MM.1S (cell line): ENCODE results near the gene COMT.

Experiments used
- EZH2 ChIP-seq: fragments of 300-600 bp; sonication (generic); optimal IDR thresholded peaks from 2 replicates; pipeline ENCODE3; 2017; ENCODE audit warnings: low read depth, mild to moderate bottlenecking, antibody characterized with exemption, low read length, mixed read lengths
- EZH2phosphoT487 ChIP-seq: fragments of 300-600 bp; sonication (generic); IDR thresholded peaks from 2 replicates; pipeline ENCODE4 v1.6.1; 2018; ENCODE audit warnings: antibody characterized with exemption, low read length
- TF ChIP-seq, protein P1 (sequence below): fragments of 300-600 bp; sonication (generic); IDR thresholded peaks from 2 replicates; pipeline ENCODE4 v1.5.1; 2016; ENCODE audit warnings: antibody characterized with exemption, low read length, mixed read lengths

DNA sequence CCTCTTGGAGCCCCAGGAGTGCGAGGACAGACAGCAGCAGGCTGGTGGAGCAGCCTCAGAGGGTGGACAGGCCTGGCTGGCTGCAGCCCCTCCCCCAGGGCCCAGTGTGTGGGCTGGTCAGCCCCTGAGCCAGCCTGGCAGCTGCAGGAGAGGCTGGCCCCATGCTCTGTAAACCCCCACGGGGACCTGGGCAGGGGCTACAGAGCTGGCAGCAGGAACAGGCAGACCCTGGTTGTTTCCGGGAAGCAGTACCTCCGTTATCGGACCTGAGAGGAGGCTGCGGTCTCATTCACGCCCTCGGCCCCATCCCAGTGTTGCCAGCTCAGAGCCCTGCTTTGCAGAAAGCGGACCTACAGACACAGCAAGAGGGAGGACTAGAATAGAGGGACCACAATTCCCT is 38.5 kb upstream of the COMT start:
- TF ChIP-seq, protein P1, sequence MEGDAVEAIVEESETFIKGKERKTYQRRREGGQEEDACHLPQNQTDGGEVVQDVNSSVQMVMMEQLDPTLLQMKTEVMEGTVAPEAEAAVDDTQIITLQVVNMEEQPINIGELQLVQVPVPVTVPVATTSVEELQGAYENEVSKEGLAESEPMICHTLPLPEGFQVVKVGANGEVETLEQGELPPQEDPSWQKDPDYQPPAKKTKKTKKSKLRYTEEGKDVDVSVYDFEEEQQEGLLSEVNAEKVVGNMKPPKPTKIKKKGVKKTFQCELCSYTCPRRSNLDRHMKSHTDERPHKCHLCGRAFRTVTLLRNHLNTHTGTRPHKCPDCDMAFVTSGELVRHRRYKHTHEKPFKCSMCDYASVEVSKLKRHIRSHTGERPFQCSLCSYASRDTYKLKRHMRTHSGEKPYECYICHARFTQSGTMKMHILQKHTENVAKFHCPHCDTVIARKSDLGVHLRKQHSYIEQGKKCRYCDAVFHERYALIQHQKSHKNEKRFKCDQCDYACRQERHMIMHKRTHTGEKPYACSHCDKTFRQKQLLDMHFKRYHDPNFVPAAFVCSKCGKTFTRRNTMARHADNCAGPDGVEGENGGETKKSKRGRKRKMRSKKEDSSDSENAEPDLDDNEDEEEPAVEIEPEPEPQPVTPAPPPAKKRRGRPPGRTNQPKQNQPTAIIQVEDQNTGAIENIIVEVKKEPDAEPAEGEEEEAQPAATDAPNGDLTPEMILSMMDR: no peak
- TF ChIP-seq EZH2phosphoT487 (no peak), EZH2 (no peak)
